Choroid plexus epithelial cell (primary cell): ENCODE results near the gene DESI1.
"Not testable (repeated sequence)": the region's sequence is repeated elsewhere in the genome, so short reads cannot be mapped to it uniquely, and the experiment has no call there.

Experiments used
- DNase-seq: peaks from one replicate; pipeline ENCODE4 v3.0.0-alpha.2; 2010; ENCODE audit warnings: low read depth
- H3K4me3 ChIP-seq: 2 replicates; pipeline ENCODE4 v1.5.1; 2011; ENCODE audit warnings: low read depth, mild to moderate bottlenecking, control low read depth, low read length, moderate library complexity
- TF ChIP-seq, protein P1 (sequence below): conservative IDR thresholded peaks from 2 replicates; pipeline ENCODE4 v1.5.1; 2011; ENCODE audit warnings: low read depth, mild to moderate bottlenecking, control low read depth, inconsistent platforms, low read length, moderate library complexity

The DESI1 gene

DNA sequence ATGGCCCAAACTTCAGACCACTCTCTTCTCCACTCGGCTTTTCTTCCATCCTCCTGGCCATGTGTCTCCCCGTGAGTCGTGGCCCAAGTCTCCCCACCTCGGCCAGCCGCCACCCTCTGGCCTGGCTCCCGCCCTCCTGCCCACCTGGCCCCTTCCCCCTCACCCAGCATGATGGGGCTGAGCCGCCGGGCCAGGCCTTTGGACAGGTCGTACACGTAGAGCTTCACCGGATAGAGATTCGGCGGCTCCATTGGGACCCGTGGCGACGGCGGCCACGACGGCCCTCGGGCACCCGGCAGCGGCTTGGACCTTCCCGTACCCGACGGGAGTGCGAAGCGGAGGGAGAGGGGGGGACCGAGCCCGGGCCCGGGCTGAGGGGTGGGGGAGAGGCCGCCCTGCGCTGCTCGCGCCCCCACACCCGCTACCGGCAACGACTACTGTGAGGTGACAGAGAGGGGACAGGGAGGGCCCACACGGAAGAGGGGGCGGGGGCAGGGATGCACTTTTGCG is at the start of gene DESI1:
DESI1 (minus strand) TSS at position 455 of the 510 bp plus-strand sequence; CDS start at position 251, 204 bp downstream.
- TF ChIP-seq, protein P1, sequence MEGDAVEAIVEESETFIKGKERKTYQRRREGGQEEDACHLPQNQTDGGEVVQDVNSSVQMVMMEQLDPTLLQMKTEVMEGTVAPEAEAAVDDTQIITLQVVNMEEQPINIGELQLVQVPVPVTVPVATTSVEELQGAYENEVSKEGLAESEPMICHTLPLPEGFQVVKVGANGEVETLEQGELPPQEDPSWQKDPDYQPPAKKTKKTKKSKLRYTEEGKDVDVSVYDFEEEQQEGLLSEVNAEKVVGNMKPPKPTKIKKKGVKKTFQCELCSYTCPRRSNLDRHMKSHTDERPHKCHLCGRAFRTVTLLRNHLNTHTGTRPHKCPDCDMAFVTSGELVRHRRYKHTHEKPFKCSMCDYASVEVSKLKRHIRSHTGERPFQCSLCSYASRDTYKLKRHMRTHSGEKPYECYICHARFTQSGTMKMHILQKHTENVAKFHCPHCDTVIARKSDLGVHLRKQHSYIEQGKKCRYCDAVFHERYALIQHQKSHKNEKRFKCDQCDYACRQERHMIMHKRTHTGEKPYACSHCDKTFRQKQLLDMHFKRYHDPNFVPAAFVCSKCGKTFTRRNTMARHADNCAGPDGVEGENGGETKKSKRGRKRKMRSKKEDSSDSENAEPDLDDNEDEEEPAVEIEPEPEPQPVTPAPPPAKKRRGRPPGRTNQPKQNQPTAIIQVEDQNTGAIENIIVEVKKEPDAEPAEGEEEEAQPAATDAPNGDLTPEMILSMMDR, result no peak
- no peak for DNase-seq
- H3K4me3 ChIP-seq, result peak within 1 kb of the TSS; percentile 81

DNA sequence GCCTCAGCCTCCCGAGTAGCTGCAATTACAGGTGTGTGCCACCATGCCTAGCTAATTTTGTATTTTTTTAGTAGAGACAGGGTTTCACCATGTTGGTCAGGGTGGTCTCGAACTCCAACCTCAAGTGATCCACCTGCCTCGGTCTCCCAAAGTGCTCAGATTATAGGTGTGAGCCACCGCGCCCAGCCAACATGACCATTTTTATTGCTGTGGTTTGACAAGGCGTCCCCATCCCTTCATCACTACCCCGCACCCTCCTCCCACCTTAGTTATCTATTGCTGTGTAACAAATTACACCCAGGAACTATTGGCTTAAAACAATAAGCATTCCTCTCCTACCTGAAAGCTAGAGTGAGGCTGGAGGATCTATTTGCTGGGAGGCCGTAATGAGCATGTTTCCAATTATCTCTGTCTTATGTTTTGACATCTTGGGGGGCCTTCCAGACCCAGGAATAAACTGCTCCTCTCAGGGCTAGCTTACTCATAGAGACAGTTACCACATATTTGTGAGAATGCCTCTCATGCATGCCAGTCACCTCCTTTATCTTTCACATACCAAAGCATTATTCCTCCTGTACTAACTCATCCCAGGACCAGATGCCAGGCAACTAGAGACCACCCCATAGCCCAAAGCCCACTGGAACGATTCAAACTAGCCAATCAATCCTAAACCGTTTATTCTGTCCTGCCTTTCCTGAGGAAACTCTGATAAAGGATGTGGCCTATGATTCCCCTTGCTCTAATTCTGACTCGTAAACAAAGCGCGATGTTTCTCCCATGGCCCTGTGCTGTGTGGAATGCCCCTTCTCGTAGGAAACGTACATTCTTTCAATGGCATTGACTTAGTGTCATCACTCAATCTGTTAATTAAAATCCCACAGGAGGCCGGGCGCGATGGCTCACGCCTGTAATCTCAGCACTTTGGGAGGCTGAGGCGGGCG is 48.4 kb upstream of the DESI1 start:
- peak; percentile 75 for DNase-seq
- no peak overlapping the region for H3K4me3 ChIP-seq
- TF ChIP-seq, protein P1, result no peak

DNA sequence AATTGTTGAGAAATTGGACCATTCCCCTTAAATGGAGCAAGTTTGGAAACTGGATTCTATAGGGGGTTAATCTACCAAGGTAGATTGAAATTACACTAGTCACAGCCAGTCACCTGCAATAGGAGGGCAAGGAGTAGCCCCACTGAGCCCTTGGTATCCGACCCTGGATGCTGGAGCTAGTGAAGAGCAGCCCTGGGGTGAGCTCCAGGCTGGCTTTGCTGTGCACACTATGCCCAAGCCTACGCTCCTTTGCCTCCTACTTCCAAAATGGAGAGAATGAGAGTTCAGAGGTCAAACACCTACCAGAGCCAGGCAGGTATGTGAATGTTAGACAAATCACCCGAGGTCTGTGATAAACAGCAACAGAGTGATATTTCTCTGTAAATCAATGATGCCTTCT is 44.1 kb upstream of the DESI1 start:
- DNase-seq, result no peak
- TF ChIP-seq, protein P1, result no peak
- no peak overlapping the region for H3K4me3 ChIP-seq

GRCh38 chr22:41664490-41664889 is 43.6 kb upstream of the DESI1 start:
- no peak for DNase-seq
- TF ChIP-seq, protein P1, result no peak
- no peak overlapping the region for H3K4me3 ChIP-seq

- H3K4me3 ChIP-seq, DNase-seq: not testable (repeated sequence)
These were observed 42.8 kb upstream of the DESI1 start for GRCh38 chr22:41663594-41663993.

GRCh38 chr22:41661713-41662112 is 40.9 kb upstream of the DESI1 start:
- H3K4me3 ChIP-seq, result no peak overlapping the region
- DNase-seq, result no peak
- TF ChIP-seq, protein P1, result no peak

- TF ChIP-seq, protein P1, result no peak
These were observed 40.2 kb upstream of the DESI1 start for GRCh38 chr22:41661088-41661487.

More at GRCh38 chr22:41661088-41661487, 40.2 kb upstream of the DESI1 start:
- peak; percentile 13 for DNase-seq
- H3K4me3 ChIP-seq, result no peak overlapping the region
